Activated CD8-positive, alpha-beta memory T cell treated with anti-CD3 and anti-CD28 coated beads for 4 hours (primary cell): ENCODE results near the gene DIP2C.

ENCODE experiments used
- DNase-seq, 2 donors: peaks; one replicate each; pipeline ENCODE4 v3.0.0-alpha.2; 2020; ENCODE audit warnings: low read depth in 2 of 2

DIP2C gene

GRCh38 chr10:235915-236314, 453.6 kb downstream of the DIP2C start:
- no peak for DNase-seq

GRCh38 chr10:234708-235406, 454.6 kb downstream of the DIP2C start:
- DNase-seq = no peak

GRCh38 chr10:232878-233277, 456.6 kb downstream of the DIP2C start:
- no peak for DNase-seq

- DNase-seq = no peak
These were observed 457.4 kb downstream of the DIP2C start for GRCh38 chr10:232061-232460.

- DNase-seq = no peak
These were observed 458.7 kb downstream of the DIP2C start for GRCh38 chr10:230758-231157.

- DNase-seq = no peak
These were observed 461.1 kb downstream of the DIP2C start for GRCh38 chr10:228366-228765.

GRCh38 chr10:227014-227413, 462.5 kb downstream of the DIP2C start:
- no peak for DNase-seq

GRCh38 chr10:226018-226417, 463.4 kb downstream of the DIP2C start:
- no peak for DNase-seq

GRCh38 chr10:224571-224970, 464.9 kb downstream of the DIP2C start:
- DNase-seq = no peak
